Measurements from ENCODE around the gene TTLL7.
A peak's percentile ranks its signal among the peaks of the same experiment; 100 is the strongest.

The TTLL7 gene

DNA sequence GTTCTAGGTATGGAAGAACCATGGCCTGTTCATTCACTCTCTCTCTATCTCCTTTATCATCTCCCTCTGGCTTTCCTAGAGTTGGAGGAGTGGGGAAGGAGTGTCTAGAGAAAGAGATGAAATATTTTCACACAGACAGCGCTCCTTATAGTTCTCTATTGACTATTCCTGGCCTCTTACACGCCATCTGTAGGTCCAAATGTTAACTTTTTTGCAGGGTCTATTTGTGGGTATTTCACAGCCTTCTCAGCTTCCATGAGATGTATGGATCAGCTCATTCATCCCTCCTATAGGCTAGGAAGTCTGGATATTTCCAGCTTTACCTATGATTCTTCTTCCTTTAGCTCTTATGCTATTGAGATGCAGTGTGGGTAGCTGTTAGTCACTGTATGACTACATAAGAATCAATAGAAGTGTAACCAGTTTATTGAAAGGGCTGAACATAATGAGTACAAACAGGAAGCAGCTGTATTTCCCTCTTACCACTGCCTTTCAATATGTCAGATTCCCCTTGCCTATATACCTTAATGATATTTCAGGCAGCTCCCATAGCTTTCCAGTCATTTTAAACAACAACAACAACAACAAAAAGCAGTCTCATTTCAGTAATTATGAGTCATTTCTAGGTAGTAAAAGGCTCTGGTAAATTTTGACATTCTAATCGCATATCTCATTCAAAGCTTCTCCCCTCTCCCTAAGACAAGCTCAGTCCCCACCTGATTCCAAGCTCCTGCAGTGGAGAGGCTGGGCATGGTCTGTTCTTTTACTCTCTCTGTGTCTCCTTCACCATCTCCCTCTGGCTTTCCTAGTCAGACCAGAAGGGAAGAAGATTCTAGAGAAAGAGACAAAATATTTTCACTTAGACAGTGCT lies 149.5 kb downstream of the TTLL7 start:
- DNase-seq (ENCODE audit: low read depth) = no peak
- H3K4me3 ChIP-seq (ENCODE audit: low read depth, low read length) = no peak overlapping the region
- TF ChIP-seq, protein P1, sequence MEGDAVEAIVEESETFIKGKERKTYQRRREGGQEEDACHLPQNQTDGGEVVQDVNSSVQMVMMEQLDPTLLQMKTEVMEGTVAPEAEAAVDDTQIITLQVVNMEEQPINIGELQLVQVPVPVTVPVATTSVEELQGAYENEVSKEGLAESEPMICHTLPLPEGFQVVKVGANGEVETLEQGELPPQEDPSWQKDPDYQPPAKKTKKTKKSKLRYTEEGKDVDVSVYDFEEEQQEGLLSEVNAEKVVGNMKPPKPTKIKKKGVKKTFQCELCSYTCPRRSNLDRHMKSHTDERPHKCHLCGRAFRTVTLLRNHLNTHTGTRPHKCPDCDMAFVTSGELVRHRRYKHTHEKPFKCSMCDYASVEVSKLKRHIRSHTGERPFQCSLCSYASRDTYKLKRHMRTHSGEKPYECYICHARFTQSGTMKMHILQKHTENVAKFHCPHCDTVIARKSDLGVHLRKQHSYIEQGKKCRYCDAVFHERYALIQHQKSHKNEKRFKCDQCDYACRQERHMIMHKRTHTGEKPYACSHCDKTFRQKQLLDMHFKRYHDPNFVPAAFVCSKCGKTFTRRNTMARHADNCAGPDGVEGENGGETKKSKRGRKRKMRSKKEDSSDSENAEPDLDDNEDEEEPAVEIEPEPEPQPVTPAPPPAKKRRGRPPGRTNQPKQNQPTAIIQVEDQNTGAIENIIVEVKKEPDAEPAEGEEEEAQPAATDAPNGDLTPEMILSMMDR (IDR thresholded peaks at IDR 0.05; ENCODE audit: control insufficient read depth, extremely low read depth, insufficient read depth) = 0 out of 2 replicates have a peak, but pooled peaks have one; percentile 2

DNA sequence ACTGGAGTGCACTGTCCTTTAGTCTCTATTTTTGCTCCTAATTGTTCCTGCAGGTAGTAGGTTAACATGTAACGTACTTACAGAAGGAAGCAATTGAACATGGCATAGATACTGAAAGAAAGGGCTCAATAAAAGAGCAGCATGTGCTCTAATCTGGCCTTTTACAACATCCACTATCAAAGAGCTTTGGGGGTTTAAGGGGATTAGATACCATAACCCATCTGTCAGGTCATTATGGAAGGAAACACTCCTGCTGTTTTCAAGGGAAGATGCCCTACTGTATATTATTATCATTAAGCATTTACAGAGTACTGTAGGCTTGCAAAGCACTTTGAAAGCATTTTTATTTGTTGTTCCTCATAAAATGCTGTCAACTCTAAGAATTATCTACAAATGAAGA lies 152.8 kb downstream of the TTLL7 start:
- no peak for DNase-seq (ENCODE audit: low read depth)
- no peak overlapping the region for H3K4me3 ChIP-seq (ENCODE audit: low read depth, low read length)
- TF ChIP-seq, protein P1 (IDR thresholded peaks at IDR 0.05; ENCODE audit: control insufficient read depth, extremely low read depth, insufficient read depth) = no peak

DNA sequence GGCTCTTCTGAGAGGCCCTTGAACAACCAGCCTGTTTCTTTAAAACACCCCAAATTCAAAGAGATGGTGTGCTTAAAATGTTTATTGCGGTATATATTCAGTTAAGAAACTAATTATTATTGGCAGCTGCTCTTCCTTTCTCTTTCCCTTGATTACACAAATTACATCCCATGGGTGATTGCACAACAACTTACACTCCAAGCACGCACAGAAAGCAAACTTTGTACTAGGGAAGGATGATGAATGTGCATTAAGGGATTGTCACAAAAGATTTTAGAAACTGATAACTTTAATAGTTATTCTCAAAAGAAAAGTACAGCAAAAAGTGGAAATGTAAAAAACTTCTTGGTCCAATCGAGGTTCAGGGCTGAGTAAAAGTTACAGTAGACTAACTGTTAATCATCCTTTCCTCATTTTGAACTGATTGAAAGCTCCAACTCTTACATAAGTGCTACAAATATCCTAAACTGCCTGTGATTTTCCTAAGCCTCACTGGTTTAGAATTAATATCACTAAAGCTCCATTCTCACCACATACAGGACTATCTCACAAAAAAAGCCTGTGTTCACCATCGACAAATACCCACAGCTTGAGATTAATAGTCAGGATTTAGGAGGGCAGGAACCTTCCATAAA lies 153.4 kb downstream of the TTLL7 start:
- TF ChIP-seq, protein P1 (IDR thresholded peaks at IDR 0.05; ENCODE audit: control insufficient read depth, extremely low read depth, insufficient read depth) = no peak
- no peak overlapping the region for H3K4me3 ChIP-seq (ENCODE audit: low read depth, low read length)

DNA sequence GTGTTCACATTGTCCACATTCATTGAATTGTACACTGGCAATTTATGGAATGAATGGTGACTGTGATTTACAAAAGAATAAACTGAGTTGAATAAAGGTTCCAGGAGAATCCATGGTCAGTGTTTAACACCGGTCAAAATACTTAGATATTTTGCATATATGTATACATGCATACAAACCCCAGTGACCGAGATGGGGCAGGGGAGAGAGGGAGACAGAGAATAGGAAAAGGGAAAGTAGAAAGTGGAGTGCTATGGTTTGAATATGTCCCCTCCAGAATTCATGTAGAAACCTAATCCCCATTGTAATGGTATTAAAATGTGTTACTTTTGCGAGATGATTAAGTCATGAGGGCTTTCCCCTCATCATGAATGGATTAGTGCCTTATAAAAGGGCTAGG lies 154.4 kb downstream of the TTLL7 start:
- TF ChIP-seq, protein P1 (IDR thresholded peaks at IDR 0.05; ENCODE audit: control insufficient read depth, extremely low read depth, insufficient read depth) = no peak
- DNase-seq (ENCODE audit: low read depth) = no peak
- H3K4me3 ChIP-seq (ENCODE audit: low read depth, low read length) = no peak overlapping the region

More for the DNA sequence above, 153.4 kb downstream of the TTLL7 start:
- DNase-seq (ENCODE audit: low read depth) = no peak

DNA sequence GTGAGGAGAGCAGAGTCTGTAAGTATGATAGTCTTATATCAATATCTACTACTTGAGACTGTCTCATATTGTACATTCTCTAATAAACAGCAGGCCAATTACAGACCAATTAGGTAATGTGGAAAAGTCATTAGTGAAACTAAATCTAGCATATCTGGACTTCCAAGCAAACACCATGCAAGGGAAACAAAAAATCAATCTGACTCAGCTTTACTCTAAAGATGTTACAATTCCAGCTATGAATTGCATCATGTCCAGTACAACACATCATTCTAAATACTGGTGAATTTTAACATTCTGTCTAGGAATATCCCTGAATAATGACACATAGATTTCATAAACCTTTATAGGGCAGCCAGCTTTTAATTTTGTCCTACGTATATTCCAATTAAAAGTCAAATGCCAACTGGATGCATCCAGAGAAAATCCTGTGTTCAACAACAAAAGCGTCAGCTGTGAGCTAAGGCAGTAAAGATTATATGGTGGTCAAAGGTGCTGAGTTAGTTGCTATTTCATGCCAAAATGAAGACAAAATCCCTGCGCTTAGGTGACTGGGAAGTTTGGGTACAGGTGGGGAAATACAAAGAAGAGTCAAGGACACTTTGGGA lies 159.3 kb downstream of the TTLL7 start:
- no peak for DNase-seq (ENCODE audit: low read depth)
- no peak overlapping the region for H3K4me3 ChIP-seq (ENCODE audit: low read depth, low read length)
- TF ChIP-seq, protein P1 (IDR thresholded peaks at IDR 0.05; ENCODE audit: control insufficient read depth, extremely low read depth, insufficient read depth) = no peak

DNA sequence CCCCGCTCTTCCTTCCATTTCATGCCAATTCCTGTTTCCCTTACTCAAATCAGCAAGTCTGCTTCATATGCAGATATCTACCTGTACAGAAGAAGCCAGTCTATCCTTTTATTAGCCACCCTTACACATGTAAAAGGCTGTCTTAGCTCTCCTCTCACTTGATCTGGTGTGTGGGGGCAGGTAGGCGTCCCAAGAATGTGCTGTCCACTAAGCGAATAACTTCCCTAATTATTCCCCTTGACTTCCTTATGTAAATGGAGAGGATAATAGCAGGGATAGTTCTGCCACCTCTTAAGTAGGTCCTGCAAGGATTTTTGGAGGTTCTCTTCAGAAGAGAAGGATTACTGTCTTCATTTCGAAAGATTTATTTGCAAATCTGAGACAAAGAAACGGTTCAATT lies 160.4 kb downstream of the TTLL7 start:
- no peak for DNase-seq (ENCODE audit: low read depth)
- H3K4me3 ChIP-seq (ENCODE audit: low read depth, low read length) = no peak overlapping the region
- TF ChIP-seq, protein P1 (IDR thresholded peaks at IDR 0.05; ENCODE audit: control insufficient read depth, extremely low read depth, insufficient read depth) = no peak
